NCI-H446 (cell line): Measurements from ENCODE around the gene NRAS.
A peak's percentile ranks its signal among the peaks of the same experiment; 100 is the strongest.
"Not testable (repeated sequence)": the region's sequence is repeated elsewhere in the genome, so short reads cannot be mapped to it uniquely, and the experiment has no call there.

Experiments
- DNase-seq, 2 experiments: peaks; one replicate each; lab custom pipeline; 2025; lab: John Stamatoyannopoulos, UW

NRAS gene

GRCh38 chr1:114716304-114717170, at the start of gene NRAS:
Gene NRAS (minus strand): TSS chr1:114716771. CDS start chr1:114716160, 611 bp downstream.
- DNase-seq, result peak; percentile 76 to 93

DNA sequence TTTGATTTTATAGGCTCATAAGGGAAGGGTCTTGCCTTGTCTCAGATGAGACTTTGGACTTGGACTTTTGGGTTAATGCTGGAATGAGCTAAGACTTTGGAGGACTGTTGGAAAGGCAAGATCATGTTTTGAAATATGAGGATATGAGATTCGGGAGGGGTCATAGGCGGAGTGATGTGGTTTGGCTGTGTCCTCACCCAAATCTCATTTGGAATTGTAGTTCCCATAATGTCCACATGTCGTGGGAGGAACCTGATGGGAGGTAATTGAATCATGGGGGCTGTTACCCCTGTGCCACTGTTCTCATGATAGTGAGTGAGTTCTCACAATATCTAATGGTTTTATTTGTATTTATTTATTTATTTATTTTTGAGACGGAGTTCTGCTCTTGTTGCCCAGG, 48.1 kb upstream of the NRAS start:
- DNase-seq, result no peak

GRCh38 chr1:114758256-114758832, 41.8 kb upstream of the NRAS start:
- no peak for DNase-seq

DNA sequence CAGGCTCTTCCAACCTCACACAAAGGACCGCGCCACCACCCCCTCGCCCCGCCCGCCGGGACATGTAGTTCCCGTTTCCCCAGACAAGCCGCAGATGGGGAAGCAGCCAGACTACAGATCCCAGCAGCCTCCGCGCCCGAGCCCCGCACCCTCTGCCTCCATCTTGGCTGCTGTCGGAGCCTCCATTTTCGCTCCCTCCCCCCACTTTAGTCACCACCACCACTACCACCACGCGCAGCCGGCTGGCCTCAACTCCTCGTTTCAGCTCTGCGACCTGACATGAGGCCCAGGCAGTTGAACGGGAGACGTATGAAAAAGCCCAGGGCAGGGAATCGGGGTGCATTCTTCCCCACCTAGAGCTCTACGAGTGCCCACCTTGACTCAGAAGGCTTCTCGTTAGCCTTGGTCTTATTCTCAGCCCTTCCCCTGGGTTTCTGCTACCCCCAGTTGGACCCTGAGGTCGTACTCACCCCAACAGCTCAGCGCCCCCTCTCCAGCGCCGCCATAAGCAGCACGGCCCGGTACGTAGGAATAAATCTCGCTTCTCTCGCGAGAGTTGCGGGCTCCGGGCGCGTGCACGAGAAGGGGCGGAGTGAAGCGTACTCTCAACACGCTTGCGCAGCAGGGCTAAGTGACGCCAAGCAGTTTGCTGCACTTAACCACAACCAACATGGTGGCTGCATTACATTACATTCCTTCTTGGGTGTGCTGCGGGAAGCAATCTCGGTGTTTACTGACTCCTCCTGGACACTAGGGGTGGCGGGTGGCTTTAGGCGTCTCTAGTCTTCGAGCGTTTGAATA, 41.1 kb upstream of the NRAS start, which contains the start of gene CSDE1:
CSDE1 (minus strand) TSS at position 530 of the 801 bp plus-strand sequence. CDS start 18,094 bp downstream, outside the sequence.
- peak; percentile 99 for DNase-seq

DNA sequence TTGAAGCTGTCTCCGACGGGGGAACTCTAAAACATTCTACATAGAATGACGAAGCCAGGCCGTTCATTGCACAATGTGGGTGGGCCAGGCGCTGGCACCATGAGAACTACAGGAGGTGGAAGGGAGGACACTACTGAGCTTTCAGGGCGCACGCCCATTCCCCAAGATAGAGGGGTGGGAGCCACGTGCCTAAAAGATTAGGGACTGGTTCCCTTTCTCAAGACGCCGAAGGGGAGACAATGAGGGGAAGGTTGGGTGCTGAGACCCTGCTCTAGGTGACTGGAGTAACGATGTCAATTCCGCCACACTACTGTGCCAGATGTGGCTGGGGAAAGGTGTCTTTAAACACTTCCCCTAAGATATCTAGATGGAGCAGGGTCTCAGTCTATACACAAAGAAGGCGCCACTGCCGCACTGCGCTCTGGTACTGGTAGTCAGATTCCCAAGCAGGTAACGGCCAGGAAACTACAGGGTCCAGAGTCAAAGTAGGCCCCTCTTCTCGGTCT, 40.4 kb upstream of the NRAS start:
- no peak for DNase-seq

DNA sequence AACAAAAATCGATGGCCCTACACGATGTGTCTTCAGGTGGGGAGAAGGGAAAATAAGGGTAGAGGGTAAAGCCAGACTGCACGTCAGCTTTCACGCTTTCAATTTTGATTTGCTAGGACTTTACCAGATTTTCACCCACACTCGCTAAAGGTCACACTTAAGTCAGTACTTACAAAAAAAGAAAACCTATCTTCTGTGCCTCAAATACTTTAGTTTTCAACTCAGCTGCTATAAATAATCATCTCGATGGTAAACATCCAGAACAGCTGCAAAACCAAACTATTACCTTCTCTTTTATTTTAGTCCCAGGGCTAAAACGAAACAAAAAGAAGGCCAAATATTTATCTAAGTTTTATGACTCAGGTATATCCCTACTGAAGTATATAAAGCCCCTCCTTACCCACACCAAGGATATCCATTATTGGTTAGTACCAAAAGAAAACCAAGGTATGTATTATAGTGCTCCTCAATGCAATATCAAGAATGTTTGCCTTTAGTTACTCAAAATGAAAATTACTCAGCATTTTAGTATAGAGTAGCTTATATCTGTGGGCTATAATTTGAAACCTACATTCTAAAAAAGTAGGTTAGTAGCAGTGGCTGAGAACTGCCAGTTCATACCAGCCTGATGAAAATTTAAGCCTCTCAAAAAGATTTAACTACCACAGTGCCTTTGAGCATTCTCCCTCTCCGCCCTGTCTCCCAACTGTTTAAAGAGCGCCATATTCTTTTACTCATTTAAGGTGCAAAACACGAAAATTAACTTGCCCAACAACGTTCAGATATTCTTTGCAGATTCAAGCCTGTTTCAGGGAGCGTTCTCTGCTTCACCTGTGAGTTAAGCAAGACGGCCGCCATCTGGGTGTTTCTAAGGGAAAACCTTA, 39.7 kb upstream of the NRAS start:
- DNase-seq, result no peak

DNA sequence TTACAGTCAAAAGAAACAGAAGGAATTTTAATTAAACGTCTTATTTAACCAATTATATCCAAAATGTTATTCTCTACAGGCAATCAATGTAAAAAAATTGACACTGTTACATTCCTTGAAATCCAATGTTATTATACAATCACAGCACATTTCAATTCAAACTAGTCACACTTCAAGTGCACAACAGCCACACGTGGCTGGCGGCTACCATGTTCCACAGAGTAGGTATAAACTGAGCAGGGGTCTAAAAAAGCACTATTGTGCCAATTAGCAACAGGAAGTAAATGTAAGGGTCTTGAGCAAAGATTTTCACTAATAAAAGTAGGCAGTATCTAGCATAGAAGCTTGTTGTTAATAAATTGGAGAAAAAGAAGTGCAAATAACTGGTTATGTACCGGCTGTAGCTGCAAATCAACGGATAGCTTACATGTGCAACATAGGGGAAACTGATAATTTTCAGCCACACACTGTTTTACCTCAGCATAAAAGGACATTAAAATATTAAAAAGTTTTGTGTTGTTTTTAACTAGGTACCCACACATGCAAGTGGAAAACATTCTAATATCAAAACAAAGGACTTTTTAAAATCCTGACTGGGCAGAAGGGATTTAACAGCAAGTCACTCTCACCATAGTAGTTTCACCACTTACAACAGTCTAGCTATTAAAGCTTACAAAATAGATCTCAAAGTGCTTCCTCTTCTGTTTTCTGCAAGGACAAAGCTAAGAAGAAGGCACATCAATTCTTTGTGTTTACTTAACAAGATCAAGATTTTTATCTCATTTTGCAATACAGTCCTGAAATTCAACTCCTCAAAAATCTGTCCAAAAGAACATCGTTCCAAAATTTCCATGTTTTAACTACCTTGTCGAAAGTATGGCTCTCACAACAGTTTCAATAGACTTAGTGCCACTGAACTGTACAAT, 38.7 kb upstream of the NRAS start:
- DNase-seq, result no peak

DNA sequence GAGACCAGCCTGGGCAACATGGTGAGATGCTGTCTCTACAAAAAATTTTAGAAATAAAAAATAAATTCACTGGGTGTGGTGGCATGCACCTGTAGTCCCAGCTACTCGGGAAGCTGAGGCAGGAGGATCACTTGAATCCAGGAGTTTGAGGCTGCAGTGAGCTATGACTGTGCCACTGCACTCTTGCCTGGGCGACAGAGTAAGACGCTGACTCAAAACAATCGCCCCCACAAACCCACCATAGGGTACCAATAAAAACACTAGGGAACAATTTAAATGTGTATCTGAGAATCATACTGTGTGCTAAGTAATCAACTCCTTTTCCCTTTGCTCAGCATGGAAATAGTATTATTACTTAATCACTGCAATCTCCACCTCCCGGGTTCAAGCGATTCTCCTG, 37.1 kb upstream of the NRAS start:
- not testable (repeated sequence) for DNase-seq

- no peak for DNase-seq
Measured at GRCh38 chr1:114753143-114753542, 36.6 kb upstream of the NRAS start.

DNA sequence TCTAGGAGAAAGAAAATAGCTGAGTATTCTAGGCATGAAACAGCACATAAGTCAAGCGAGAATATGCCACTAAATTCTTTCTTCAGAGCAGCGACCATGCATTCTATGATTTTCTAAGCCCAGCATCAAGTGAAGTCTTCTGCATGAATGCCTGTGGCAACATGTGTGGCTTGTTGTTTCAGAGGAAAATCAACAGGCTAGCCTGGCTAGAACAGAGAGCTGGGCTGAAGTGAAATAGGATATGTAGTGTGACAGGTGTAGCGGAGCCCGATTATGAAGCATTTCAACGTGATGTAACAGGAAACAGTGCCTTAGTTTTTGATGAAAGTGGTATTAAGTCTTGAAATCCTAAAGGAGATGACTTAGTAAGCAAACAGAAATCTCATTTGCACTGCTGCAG, 34.2 kb upstream of the NRAS start:
- no peak for DNase-seq

DNA sequence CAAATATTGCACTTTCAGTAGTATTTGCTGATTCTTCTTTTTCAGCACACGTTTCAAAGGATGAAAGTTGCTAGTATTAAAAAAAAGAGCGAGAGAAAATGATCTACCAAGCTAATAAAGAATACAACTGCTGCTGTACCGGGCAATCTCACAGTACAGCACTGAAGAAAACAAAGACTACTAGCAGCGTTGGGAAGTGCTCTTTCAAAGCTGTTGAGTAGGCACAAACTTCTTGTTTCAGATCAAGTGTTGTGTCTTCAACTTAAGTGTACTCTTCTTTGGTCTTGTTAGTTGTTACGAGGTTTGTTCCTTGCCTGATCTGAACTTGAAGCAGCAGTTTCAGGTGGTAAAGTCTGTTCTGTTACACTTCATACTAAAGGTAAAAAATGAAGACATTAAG, 33.3 kb upstream of the NRAS start:
- DNase-seq, result no peak

- no peak for DNase-seq
Measured at GRCh38 chr1:114746450-114747121, 30.0 kb upstream of the NRAS start.

- no peak for DNase-seq
Measured at GRCh38 chr1:114745291-114745690, 28.7 kb upstream of the NRAS start.

DNA sequence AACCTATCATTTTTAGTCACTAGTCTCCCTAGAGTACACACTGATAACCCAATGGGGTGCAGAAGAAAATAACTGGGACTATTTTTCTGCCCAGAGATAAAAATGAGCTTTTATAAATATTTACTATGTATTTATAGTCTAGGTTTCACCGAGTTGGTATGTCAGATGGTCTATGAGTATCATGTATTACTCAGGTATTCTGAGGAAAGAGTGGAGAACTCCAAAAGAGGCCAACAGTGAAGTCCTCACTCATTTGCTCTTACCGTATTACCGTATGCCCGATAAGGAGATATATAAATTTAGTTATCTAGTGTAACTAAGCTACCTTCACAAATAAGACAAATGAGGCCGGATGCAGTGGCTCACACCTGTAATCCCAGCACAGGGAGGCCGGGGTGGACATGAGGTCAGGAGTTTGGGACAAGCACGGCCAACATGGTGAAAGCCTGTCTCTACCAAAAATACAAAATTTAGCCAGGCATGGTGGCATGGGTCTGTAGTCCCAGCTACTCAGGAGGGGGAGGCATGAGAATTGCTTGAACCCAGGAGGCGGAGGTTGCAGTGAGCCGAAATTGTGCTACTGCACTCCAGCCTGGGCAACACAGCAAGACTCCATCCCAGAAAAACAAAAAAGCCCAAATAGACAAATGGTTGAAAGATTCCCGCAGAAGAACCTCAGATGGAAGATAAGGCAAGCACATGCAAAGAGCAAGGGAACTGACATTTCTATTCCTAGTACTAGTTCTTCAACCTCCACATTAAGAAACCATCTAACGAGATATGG, 25.6 kb upstream of the NRAS start:
- DNase-seq, result no peak

- DNase-seq, result no peak
Measured at GRCh38 chr1:114740331-114740730, 23.8 kb upstream of the NRAS start.

- no peak for DNase-seq
Measured at GRCh38 chr1:114737314-114737849, 20.8 kb upstream of the NRAS start.

- no peak for DNase-seq
Measured at GRCh38 chr1:114735479-114735878, 18.9 kb upstream of the NRAS start.

DNA sequence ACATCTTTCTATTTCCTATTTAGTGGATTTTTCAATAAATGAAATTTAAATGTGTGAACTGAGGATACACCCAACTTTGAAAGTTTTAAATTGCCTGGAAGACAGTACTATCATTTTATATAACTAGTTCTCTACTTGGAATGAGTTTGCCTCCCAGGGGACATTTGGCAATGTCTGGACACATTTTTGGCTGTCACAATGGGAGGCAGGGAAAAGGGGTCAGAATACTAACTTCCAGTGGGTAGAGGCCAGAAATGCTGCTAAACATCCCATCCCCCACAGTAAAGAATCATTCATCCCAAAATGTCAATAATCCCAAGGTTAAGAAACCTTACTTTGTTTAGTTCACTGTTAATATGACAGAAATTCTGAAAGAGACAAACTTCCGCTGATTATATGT, 13.2 kb upstream of the NRAS start:
- no peak for DNase-seq

DNA sequence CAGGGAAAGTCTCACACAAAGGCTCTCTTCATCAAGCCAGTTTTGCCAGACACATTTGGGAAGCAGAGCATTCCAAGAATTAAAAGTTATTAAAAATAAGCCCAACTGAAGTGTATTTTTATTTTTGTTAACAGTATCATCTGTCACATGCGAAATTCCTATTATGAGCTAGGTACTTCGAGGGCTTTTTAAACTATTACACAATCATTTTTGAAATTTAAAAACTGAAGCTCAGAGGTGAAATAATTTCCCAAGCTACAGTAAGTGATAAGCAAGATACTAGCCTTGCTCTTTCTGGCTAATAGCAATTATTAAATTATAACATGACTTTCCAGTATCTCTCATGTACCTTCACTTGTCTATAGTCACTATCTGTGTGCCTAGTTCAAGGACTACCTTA, 12.0 kb upstream of the NRAS start:
- no peak for DNase-seq
